HEK293T (cell line): Measurements from ENCODE around the gene TENT4A.

ENCODE experiments used
- CTCF ChIA-PET: fragments of 350-600 bp; formaldehyde crosslinking; extraction: SDS; loops from one replicate; lab custom pipeline; 2021; ENCODE audit warnings: antibody characterized with exemption, inconsistent platforms; lab: Yijun Ruan, JAX
- POLR2A ChIA-PET: fragments of 350-600 bp; formaldehyde crosslinking; extraction: SDS; loops from one replicate; lab custom pipeline; 2020; ENCODE audit warnings: antibody characterized with exemption, inconsistent platforms; lab: Yijun Ruan, JAX
- DNase-seq: peaks from one replicate; pipeline ENCODE4 v3.0.0; 2012; ENCODE audit warnings: mixed read lengths; ENCODE audit errors: extremely low spot score
- ARNT ChIP-seq: fragments of 450-650 bp; IDR thresholded peaks from 2 replicates; pipeline ENCODE4 v1.6.1; 2017; ENCODE audit warnings: mild to moderate bottlenecking
- BHLHE40 ChIP-seq: fragments of 450-650 bp; IDR thresholded peaks from 2 replicates; pipeline ENCODE4 v1.6.1; 2016; ENCODE audit warnings: mild to moderate bottlenecking, moderate library complexity, borderline replicate concordance
- CTBP1 ChIP-seq: fragments of 450-650 bp; IDR thresholded peaks from 2 replicates; pipeline ENCODE4 v1.6.1; 2016; ENCODE audit warnings: borderline replicate concordance
- ELF4 ChIP-seq: fragments of 450-650 bp; IDR thresholded peaks from 2 replicates; pipeline ENCODE4 v1.6.1; 2017; ENCODE audit warnings: antibody characterized with exemption
- FOXA1 ChIP-seq: fragments of 450-650 bp; IDR thresholded peaks from 2 replicates; pipeline ENCODE4 v1.6.1; 2016; ENCODE audit warnings: mild to moderate bottlenecking
- FOXK2 ChIP-seq: fragments of 450-650 bp; IDR thresholded peaks from 2 replicates; pipeline ENCODE4 v1.6.1; 2016; ENCODE audit warnings: mild to moderate bottlenecking
- FOXM1 ChIP-seq: fragments of 450-650 bp; IDR thresholded peaks from 2 replicates; pipeline ENCODE4 v1.6.1; 2017; ENCODE audit warnings: mild to moderate bottlenecking, borderline replicate concordance
- HDGF ChIP-seq: fragments of 450-650 bp; IDR thresholded peaks from 2 replicates; pipeline ENCODE4 v1.6.1; 2017; ENCODE audit warnings: antibody characterized with exemption, borderline replicate concordance
- L3MBTL2 ChIP-seq: fragments of 450-650 bp; conservative IDR thresholded peaks from 2 replicates; pipeline ENCODE4 v1.6.1; 2016; ENCODE audit warnings: mild to moderate bottlenecking
- LEF1 ChIP-seq: fragments of 450-650 bp; IDR thresholded peaks from 2 replicates; pipeline ENCODE4 v1.6.1; 2017; ENCODE audit warnings: mild to moderate bottlenecking, borderline replicate concordance
- NFRKB ChIP-seq: fragments of 450-650 bp; IDR thresholded peaks from 2 replicates; pipeline ENCODE4 v1.6.1; 2016; ENCODE audit warnings: mild to moderate bottlenecking, moderate library complexity
- SP1 ChIP-seq: fragments of 450-650 bp; IDR thresholded peaks from 2 replicates; pipeline ENCODE4 v1.6.1; 2017
- SUZ12 ChIP-seq: fragments of 450-650 bp; IDR thresholded peaks from 2 replicates; pipeline ENCODE4 v1.6.1; 2016; ENCODE audit warnings: mild to moderate bottlenecking
- TARDBP ChIP-seq: fragments of 450-650 bp; IDR thresholded peaks from 2 replicates; pipeline ENCODE4 v1.6.1; 2016
- ZNF384 ChIP-seq: fragments of 450-650 bp; IDR thresholded peaks from 2 replicates; pipeline ENCODE4 v1.6.1; 2016
- TF ChIP-seq, protein P1 (sequence below): fragments of 450-650 bp; IDR thresholded peaks from 2 replicates; pipeline ENCODE4 v1.6.1; 2016

TENT4A gene

GRCh38 chr5:6702633-6703032 lies 10.6 kb upstream of the TENT4A start:
- ChIA-PET CTCF (no interaction called here), POLR2A (no interaction called here)
- no peak for TF ChIP-seq BHLHE40
- no peak for TF ChIP-seq L3MBTL2
- no peak for TF ChIP-seq FOXM1
- TF ChIP-seq ZNF384 = no peak
- TF ChIP-seq, protein P1, sequence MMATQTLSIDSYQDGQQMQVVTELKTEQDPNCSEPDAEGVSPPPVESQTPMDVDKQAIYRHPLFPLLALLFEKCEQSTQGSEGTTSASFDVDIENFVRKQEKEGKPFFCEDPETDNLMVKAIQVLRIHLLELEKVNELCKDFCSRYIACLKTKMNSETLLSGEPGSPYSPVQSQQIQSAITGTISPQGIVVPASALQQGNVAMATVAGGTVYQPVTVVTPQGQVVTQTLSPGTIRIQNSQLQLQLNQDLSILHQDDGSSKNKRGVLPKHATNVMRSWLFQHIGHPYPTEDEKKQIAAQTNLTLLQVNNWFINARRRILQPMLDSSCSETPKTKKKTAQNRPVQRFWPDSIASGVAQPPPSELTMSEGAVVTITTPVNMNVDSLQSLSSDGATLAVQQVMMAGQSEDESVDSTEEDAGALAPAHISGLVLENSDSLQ = no peak
- TF ChIP-seq FOXK2 = no peak
- no peak for TF ChIP-seq ARNT
- no peak for TF ChIP-seq SUZ12
- no peak for TF ChIP-seq LEF1
- no peak for TF ChIP-seq NFRKB
- TF ChIP-seq FOXA1 = no peak
- TF ChIP-seq CTBP1 = no peak
- no peak for TF ChIP-seq SP1

GRCh38 chr5:6703806-6704205 lies 9.4 kb upstream of the TENT4A start:
- no peak for DNase-seq
- POLR2A ChIA-PET = no interaction called here
- CTCF ChIA-PET = no interaction called here
- TF ChIP-seq TARDBP = no peak
- no peak for TF ChIP-seq L3MBTL2
- no peak for TF ChIP-seq FOXA1
- no peak for TF ChIP-seq BHLHE40
- no peak for TF ChIP-seq SUZ12

More at GRCh38 chr5:6702633-6703032, 10.6 kb upstream of the TENT4A start:
- no peak for DNase-seq

DNA sequence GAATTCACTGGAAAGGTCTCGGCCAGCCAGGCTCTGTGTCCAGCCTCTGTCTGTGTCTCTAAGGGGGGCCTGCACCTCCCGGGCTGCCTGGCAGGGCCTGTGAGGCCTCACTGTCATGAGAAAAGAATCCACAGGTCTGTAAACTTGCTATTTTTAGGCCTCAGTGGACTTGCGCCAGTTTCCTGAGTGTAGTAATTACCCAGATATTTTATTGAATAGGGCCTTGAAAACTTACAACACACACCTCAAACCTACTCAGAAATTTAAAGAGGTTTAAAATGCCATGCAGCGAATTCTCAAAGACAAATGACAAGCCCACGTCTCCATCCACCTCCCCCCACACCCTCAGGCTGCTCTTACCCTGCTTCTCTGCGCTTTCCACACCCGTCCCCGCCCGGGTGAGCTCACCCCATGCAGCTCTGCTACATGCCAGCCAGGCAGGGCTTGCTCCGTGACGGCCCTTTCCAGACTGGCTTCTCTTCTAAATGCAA lies 8.8 kb upstream of the TENT4A start:
- TF ChIP-seq LEF1 (no peak), FOXM1 (no peak), BHLHE40 (no peak), FOXK2 (no peak), L3MBTL2 (no peak), ZNF384 (no peak), SUZ12 (no peak), CTBP1 (no peak), ELF4 (no peak), NFRKB (no peak), HDGF (no peak)
- TF ChIP-seq, protein P1 = no peak
- no peak for DNase-seq
- ChIA-PET CTCF (no interaction called here), POLR2A (no interaction called here)

- no peak for TF ChIP-seq ZNF384
- no peak for TF ChIP-seq FOXK2
- TF ChIP-seq CTBP1 = no peak
- TF ChIP-seq TARDBP = no peak
- no peak for TF ChIP-seq SP1
- TF ChIP-seq L3MBTL2 = no peak
- CTCF ChIA-PET = no interaction called here
- no peak for DNase-seq
Observed at GRCh38 chr5:6705088-6705487, 8.1 kb upstream of the TENT4A start.

DNA sequence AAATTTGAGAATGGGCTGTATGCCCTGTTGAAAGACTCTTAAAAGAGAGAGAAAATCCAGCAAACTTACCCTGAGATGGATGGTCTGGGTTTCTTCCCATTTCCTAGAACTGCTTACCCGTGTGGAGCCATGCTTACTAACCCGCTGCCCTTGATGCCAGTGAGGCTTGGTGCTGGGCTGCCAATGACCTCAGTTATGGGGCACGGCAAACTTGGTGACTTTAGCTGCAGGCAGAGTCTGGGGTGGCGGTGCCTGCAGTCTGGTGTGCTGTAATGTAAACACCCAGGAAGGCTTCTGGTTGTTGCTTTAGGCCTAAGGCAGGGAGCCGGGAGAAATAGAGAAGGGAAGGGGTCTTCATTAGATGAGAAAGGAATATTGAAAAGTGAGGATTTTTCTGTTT lies 7.3 kb upstream of the TENT4A start:
- no peak for DNase-seq
- TF ChIP-seq FOXK2 (no peak), LEF1 (no peak), SUZ12 (no peak), BHLHE40 (no peak), ARNT (no peak), ELF4 (no peak), FOXA1 (no peak)
- ChIA-PET POLR2A (no interaction called here), CTCF (no interaction called here)

More at GRCh38 chr5:6705088-6705487, 8.1 kb upstream of the TENT4A start:
- POLR2A ChIA-PET = no interaction called here

DNA sequence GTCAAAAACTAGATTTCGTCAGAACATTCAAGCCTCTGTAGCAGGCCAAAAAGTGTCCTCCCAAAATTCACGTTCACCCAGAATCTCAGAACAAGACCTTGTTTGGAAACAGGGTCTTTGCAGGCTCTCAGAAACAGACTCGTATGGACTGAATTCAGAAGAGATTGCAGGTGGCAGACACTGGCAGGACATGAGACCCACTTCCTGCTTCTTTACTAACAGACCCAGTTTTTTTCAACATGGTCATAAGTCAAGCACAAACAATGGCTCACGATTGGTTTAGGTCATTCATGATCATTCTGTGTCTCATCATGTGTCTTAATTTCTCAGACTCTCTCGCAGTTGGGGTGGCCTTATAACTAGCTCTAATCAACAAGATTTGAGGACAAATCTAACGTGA lies 5.4 kb upstream of the TENT4A start:
- ChIA-PET CTCF (no interaction called here), POLR2A (no interaction called here)
- DNase-seq = no peak
- TF ChIP-seq SUZ12 = no peak
- no peak for TF ChIP-seq NFRKB
- TF ChIP-seq FOXM1 = no peak
- no peak for TF ChIP-seq LEF1
- TF ChIP-seq ARNT = no peak
- TF ChIP-seq, protein P1 = no peak
- TF ChIP-seq ZNF384 = no peak
- TF ChIP-seq BHLHE40 = no peak
- no peak for TF ChIP-seq CTBP1
- TF ChIP-seq FOXK2 = no peak
- no peak for TF ChIP-seq FOXA1
- no peak for TF ChIP-seq SP1
- no peak for TF ChIP-seq HDGF
- no peak for TF ChIP-seq ELF4
- TF ChIP-seq L3MBTL2 = no peak
- TF ChIP-seq TARDBP = no peak

- POLR2A ChIA-PET = interaction anchor here (0.8 to 0.9 kb wide), 2 partner anchors 74 to 76 kb away, joined by 3 read pairs; partner anchors contain the start of genes NSUN2 and SRD5A1
- no peak for DNase-seq
Observed at GRCh38 chr5:6708814-6709213, 4.4 kb upstream of the TENT4A start.

More at GRCh38 chr5:6708814-6709213, 4.4 kb upstream of the TENT4A start:
- TF ChIP-seq ELF4 (no peak), FOXA1 (no peak), ARNT (no peak)
- CTCF ChIA-PET = no interaction called here
